GM19025 (cell line): ENCODE measurements around the gene COL19A1.
"Not testable (repeated sequence)": the region's sequence is repeated elsewhere in the genome, so short reads cannot be mapped to it uniquely, and the experiment has no call there.

ENCODE experiments used
- ATAC-seq: cut with Tn5 transposase; IDR thresholded peaks from one replicate; pipeline ENCODE4 v1.9.1; 2021; ENCODE audit warnings: mild to moderate bottlenecking, low read depth, moderate library complexity; ENCODE audit not compliant: unreplicated experiment

COL19A1 gene

GRCh38 chr6:69953491-69953890 lies 87.1 kb downstream of the COL19A1 start:
- no peak for ATAC-seq

- no peak for ATAC-seq
These were observed 88.4 kb downstream of the COL19A1 start for GRCh38 chr6:69954733-69955132.

GRCh38 chr6:69957985-69958559 lies 91.7 kb downstream of the COL19A1 start:
- ATAC-seq, result no peak

- ATAC-seq, result no peak
These were observed 92.6 kb downstream of the COL19A1 start for GRCh38 chr6:69958978-69959377.

GRCh38 chr6:69965974-69966373 lies 99.6 kb downstream of the COL19A1 start:
- not testable (repeated sequence) for ATAC-seq

- no peak for ATAC-seq
These were observed 106.8 kb downstream of the COL19A1 start for GRCh38 chr6:69973138-69973537.

GRCh38 chr6:69973763-69974162 lies 107.4 kb downstream of the COL19A1 start:
- no peak for ATAC-seq

GRCh38 chr6:69974193-69974592 lies 107.8 kb downstream of the COL19A1 start:
- no peak for ATAC-seq

- ATAC-seq, result no peak
These were observed 110.3 kb downstream of the COL19A1 start for GRCh38 chr6:69976591-69977090.

- no peak for ATAC-seq
These were observed 114.3 kb downstream of the COL19A1 start for GRCh38 chr6:69980624-69981023.

- ATAC-seq, result no peak
These were observed 118.2 kb downstream of the COL19A1 start for GRCh38 chr6:69984506-69984905.

GRCh38 chr6:69985180-69985579 lies 118.8 kb downstream of the COL19A1 start:
- no peak for ATAC-seq

GRCh38 chr6:69987550-69987949 lies 121.2 kb downstream of the COL19A1 start:
- no peak for ATAC-seq

- no peak for ATAC-seq
These were observed 122.2 kb downstream of the COL19A1 start for GRCh38 chr6:69988458-69989126.

- ATAC-seq, result no peak
These were observed 127.9 kb downstream of the COL19A1 start for GRCh38 chr6:69994251-69994650.

GRCh38 chr6:70008189-70008588 lies 141.8 kb downstream of the COL19A1 start:
- no peak for ATAC-seq

GRCh38 chr6:70010339-70010738 lies 144.0 kb downstream of the COL19A1 start:
- ATAC-seq, result not testable (repeated sequence)

- not testable (repeated sequence) for ATAC-seq
These were observed 156.8 kb downstream of the COL19A1 start for GRCh38 chr6:70023201-70023600.

GRCh38 chr6:70028246-70028645 lies 161.9 kb downstream of the COL19A1 start:
- ATAC-seq, result no peak

- no peak for ATAC-seq
These were observed 162.6 kb downstream of the COL19A1 start for GRCh38 chr6:70028926-70029325.

- no peak for ATAC-seq
These were observed 167.4 kb downstream of the COL19A1 start for GRCh38 chr6:70033781-70034180.

GRCh38 chr6:70037445-70037844 lies 171.1 kb downstream of the COL19A1 start:
- ATAC-seq, result no peak
